Measurements from ENCODE around the gene PSMB2. TPM values are rescaled to one million over a fixed set of nuclear protein-coding genes. Genes with fewer than 3 reads are reported as not detected.
"Not testable (repeated sequence)": the region's sequence is repeated elsewhere in the genome, so short reads cannot be mapped to it uniquely, and the experiment has no call there.

The PSMB2 gene
- total RNA-seq (2014; rRNA removed; shearing (Covaris generic); ENCODE audit: low replicate concordance), result 66.0 and 97.4 TPM in 2 replicates

GRCh38 chr1:35641233-35641866 lies at the start of gene PSMB2:
TSS of gene PSMB2 (minus strand) at chr1:35641526. CDS start at chr1:35641432, 94 bp downstream.
- peak; percentile 87 for DNase-seq (ENCODE audit: low read depth)
- in situ Hi-C loops (cut with HindIII; ENCODE audit: low pct_unique_long_range_greater_than_20kb, low sequenced_read_pairs), result no loop called here

DNA sequence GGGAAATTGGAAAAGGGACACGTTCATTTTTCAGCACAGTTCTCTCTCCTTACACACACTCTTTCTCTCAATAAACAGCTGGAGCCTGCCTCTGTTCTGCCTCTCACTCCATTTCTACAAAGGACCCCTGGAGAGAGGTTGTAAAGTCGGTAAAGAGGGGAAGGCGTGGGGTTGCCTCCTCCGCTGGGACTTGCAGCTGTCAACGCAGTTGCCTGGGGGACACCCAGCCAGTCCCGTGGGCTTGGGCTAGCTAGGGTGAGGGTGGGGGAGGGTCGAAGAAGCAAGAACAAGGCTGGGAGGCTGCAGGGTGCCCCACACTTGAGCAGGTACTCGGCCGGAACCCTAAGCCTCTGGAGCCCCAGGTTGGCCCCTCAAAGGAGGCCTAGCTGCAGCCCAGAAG lies 49.8 kb upstream of the PSMB2 start:
- in situ Hi-C loops (cut with HindIII; ENCODE audit: low pct_unique_long_range_greater_than_20kb, low sequenced_read_pairs), result no loop called here
- DNase-seq (ENCODE audit: low read depth), result no peak

DNA sequence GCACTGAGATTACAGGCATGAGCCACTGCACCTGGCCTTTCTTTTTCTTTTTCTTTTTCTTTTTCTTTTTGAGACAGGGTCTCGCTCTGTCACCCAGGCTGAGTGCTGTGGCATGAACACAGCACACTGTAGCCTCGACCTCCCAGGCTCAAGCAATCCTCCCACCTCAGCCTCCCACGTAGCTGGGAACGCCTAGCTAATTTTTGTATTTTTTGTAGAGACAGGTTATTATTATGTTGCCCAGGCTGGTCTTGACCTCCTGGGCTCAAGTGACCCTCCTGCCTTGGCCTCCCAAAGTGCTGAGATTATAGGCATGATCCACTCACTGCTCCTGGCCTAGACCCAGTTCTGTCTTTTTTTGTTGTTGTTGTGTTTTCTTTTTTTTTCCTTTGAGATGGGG lies 48.8 kb upstream of the PSMB2 start:
- DNase-seq (ENCODE audit: low read depth); in situ Hi-C loops (cut with HindIII; ENCODE audit: low pct_unique_long_range_greater_than_20kb, low sequenced_read_pairs): not testable (repeated sequence)

GRCh38 chr1:35688161-35688560 lies 46.8 kb upstream of the PSMB2 start:
- no peak for DNase-seq (ENCODE audit: low read depth)
- in situ Hi-C loops (cut with HindIII; ENCODE audit: low pct_unique_long_range_greater_than_20kb, low sequenced_read_pairs), result no loop called here

DNA sequence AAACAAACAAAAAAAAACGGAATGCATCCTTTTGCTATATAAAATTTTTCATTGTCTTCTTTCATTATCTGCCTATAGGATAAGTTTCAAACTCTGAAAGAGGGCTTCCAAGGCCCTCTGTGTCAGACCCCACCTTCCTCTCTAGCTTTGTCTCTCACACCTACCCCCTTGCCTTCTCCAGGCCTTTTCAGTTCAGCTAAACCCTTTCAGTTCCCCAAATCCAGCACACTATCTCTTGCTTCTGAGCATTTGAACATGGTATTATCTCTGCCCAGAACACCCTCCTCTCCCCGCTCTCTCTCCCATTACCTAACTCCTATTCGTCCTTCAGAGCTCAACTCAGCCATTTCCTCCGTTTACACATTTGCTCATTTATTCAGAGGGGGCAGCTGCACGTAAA lies 41.7 kb upstream of the PSMB2 start:
- no peak for DNase-seq (ENCODE audit: low read depth)
- in situ Hi-C loops (cut with HindIII; ENCODE audit: low pct_unique_long_range_greater_than_20kb, low sequenced_read_pairs), result no loop called here

- in situ Hi-C loops (cut with HindIII; ENCODE audit: low pct_unique_long_range_greater_than_20kb, low sequenced_read_pairs), result no loop called here
- DNase-seq (ENCODE audit: low read depth), result no peak
Observed at GRCh38 chr1:35680271-35680670, 38.9 kb upstream of the PSMB2 start.

GRCh38 chr1:35675773-35676172 lies 34.4 kb upstream of the PSMB2 start:
- peak; percentile 19 for DNase-seq (ENCODE audit: low read depth)
- in situ Hi-C loops (cut with HindIII; ENCODE audit: low pct_unique_long_range_greater_than_20kb, low sequenced_read_pairs), result no loop called here

DNA sequence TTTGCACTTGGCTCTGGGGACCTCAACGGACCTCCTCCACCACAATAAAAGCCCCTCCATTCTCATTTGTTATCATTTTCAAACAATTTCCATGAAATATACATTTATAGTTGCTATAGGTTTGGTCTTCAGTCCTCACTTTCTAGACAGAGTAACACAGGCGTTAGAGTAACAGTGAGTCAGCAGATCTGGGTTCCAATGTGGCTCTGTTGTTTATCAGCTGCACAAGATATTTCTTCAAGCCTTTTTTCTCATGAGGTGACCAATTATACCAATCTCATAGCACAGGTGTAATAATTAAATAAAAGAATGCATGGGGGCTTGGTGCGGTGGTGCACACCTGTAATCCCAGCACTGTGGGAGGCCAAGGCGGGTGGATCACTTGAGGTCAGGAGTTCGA lies 32.8 kb upstream of the PSMB2 start:
- in situ Hi-C loops (cut with HindIII; ENCODE audit: low pct_unique_long_range_greater_than_20kb, low sequenced_read_pairs), result no loop called here

GRCh38 chr1:35672116-35672515 lies 30.8 kb upstream of the PSMB2 start:
- in situ Hi-C loops (cut with HindIII; ENCODE audit: low pct_unique_long_range_greater_than_20kb, low sequenced_read_pairs), result no loop called here
- no peak for DNase-seq (ENCODE audit: low read depth)

More for the DNA sequence above, 32.8 kb upstream of the PSMB2 start:
- no peak for DNase-seq (ENCODE audit: low read depth)

- DNase-seq (ENCODE audit: low read depth), result no peak
- in situ Hi-C loops (cut with HindIII; ENCODE audit: low pct_unique_long_range_greater_than_20kb, low sequenced_read_pairs), result no loop called here
Observed at GRCh38 chr1:35668506-35668905, 27.2 kb upstream of the PSMB2 start.

DNA sequence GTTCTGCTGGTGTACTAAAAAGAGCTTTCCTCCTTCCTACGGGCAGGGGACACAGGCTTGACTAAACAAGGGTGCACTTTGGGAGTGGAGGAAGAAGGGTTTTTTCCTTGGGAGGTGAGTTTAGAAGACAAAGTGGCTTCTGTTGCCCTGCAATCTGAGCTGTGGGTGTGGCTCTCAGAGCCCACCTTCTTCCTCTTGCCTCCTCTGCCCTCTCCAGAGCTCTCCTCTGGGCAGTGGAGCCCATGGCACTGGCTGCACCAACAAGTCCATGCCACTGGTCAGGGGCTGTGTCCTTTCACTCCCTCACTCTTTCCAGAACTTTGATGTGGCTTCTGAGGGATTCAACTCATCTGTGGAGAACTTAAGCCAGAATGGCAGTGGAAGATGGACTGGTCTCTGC lies 25.6 kb upstream of the PSMB2 start:
- in situ Hi-C loops (cut with HindIII; ENCODE audit: low pct_unique_long_range_greater_than_20kb, low sequenced_read_pairs), result no loop called here
- DNase-seq (ENCODE audit: low read depth), result no peak

DNA sequence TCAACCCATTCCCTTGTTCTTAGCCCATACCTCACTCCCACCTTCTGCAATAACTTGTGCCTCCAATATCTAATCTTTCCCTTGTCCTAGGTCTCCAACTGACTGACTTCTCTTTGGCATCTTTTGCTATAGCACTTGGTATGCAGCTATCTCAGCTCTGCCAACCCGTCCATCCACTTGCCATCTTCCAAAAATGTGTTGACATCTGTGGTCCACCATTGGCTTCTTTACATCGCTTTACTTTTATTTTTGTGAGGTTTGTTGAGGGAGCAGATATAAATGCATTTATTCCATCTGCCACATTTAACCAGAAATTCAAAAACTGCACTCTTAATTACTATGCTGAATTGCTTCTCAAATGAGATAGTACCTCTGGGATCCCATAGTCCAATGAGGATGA lies 24.9 kb upstream of the PSMB2 start:
- DNase-seq (ENCODE audit: low read depth), result no peak
- in situ Hi-C loops (cut with HindIII; ENCODE audit: low pct_unique_long_range_greater_than_20kb, low sequenced_read_pairs), result no loop called here

- DNase-seq (ENCODE audit: low read depth), result no peak
- in situ Hi-C loops (cut with HindIII; ENCODE audit: low pct_unique_long_range_greater_than_20kb, low sequenced_read_pairs), result no loop called here
Observed at GRCh38 chr1:35663434-35663833, 22.1 kb upstream of the PSMB2 start.

DNA sequence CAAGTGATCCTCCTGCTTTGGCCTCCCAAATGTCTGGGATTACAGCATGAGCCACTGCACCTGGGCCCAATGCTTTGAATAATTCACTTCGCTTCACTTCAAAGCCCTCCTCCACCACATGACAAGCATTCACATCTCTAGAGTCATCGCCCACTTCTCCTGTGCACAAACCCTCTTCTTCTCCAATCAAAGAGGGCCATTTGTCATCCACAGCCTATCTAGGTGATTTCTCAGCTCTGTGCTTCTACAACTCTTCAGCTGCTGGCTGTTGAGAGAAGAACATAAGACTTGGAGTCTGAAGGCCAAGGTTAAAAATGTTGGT lies 20.1 kb upstream of the PSMB2 start:
- in situ Hi-C loops (cut with HindIII; ENCODE audit: low pct_unique_long_range_greater_than_20kb, low sequenced_read_pairs), result no loop called here
- DNase-seq (ENCODE audit: low read depth), result no peak

DNA sequence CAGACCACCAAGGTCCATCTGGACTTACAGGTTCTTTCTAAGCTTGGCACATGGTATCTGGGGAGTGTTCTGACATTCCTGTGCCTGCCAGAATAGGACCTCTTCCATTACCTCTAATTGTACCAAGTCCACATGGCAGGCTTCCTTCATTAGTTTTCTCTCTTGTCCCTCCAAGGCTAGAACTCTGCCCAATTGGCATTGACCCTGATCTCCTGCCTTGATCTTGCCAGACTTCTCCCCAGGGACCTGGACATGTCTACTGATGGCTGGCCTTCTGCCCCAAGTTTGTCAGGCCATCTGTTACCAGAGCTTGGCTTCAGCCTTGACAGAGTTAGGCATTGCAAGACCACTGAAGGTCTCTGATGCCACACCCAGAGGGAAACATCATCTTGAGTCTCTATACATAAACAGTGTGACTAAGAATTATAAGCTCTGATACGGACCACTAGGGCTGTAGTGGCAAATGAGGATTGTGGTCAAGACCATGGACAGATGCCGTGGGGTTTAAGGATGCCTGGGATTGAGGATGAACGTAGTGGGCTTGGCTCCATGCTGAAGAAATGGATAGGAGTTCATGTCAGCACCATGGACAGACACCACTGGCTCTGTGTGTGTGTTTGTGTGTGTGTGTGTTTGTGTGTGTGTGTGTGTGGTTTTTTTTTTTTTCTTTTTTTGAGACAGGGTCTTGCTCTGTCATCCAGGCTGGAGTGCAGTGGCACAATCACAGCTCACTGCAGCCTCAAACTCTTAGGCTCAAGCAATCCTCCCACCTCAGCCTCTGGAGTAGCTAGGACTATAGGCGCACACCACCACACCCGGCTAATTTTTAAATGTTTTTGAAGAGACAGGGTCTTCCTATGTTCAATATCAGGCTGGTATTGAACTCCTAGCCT lies 19.5 kb upstream of the PSMB2 start:
- DNase-seq (ENCODE audit: low read depth), result peak; percentile 51
- in situ Hi-C loops (cut with HindIII; ENCODE audit: low pct_unique_long_range_greater_than_20kb, low sequenced_read_pairs), result no loop called here

DNA sequence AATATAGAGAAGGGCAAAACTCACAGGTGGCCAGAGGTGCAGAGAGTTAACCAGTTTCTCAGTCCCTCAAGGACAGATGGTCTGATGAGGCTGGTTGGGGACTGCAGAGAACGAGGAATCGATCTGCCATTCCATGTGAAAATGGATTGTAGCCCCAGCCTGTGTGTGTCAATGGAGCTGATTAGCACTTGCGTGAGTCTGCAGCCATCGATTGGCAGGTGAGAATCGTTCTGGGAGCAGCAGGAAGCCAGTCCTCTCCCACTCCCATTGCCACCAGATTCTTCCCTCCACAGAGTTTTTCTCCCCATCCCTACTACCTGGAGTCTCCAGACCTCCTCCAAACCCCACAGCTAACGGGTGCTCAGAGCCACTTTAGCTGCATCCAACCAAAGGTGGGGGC lies 18.3 kb upstream of the PSMB2 start:
- no peak for DNase-seq (ENCODE audit: low read depth)
- in situ Hi-C loops (cut with HindIII; ENCODE audit: low pct_unique_long_range_greater_than_20kb, low sequenced_read_pairs), result no loop called here

DNA sequence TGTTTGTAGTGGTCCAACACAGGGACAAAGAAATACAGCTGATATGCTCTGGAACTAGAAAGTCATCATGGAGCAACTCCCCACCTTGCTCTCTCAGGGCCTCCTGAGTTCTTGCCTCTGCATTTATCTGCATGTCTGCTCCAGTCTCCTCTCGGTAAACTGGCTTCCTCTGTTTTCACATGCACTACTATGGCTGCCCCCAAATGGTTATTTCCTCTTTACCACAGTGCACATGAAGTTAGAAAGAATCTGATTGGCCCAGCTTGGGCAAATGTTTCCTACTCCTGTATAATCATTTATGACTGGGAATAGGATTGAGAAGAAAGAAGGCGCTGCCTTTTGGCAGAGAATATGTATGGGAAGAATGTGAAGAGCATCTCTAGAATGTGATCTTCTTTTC lies 16.5 kb upstream of the PSMB2 start:
- in situ Hi-C loops (cut with HindIII; ENCODE audit: low pct_unique_long_range_greater_than_20kb, low sequenced_read_pairs), result no loop called here

DNA sequence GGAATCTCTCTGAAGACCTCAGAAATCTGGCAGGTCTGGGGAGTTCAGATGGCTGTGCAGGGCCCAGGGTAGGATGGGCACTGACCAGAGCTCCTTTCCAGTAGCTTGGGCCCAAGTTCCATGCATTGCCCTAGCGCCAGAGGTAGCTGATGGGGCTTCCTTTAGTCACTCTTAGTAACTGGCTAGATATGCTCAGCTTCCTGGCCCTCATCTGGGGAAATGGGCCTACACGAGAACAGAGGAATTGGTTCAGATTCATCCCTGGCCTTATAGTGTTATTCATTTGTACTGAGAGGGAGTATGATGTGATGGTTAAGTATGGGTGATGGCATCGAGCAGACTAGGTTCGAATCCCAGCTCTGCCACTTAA lies 15.5 kb upstream of the PSMB2 start:
- no peak for DNase-seq (ENCODE audit: low read depth)
- in situ Hi-C loops (cut with HindIII; ENCODE audit: low pct_unique_long_range_greater_than_20kb, low sequenced_read_pairs), result no loop called here

More for the DNA sequence above, 16.5 kb upstream of the PSMB2 start:
- DNase-seq (ENCODE audit: low read depth), result no peak

GRCh38 chr1:35656148-35656862 lies 15.0 kb upstream of the PSMB2 start:
- no peak for DNase-seq (ENCODE audit: low read depth)
- in situ Hi-C loops (cut with HindIII; ENCODE audit: low pct_unique_long_range_greater_than_20kb, low sequenced_read_pairs), result no loop called here
